Neutrophil (primary cell): ENCODE results near the gene PITPNB.

ENCODE experiments used
- H3K27ac ChIP-seq: fragments of 200-600 bp; sonication (generic); 2 replicates; pipeline ENCODE4 v1.5.1; 2016; ENCODE audit warnings: mild to moderate bottlenecking, moderate library complexity
- H3K27me3 ChIP-seq: fragments of 200-600 bp; sonication (generic); 2 replicates; pipeline ENCODE4 v1.6.0; 2016; ENCODE audit warnings: mild to moderate bottlenecking
- H3K36me3 ChIP-seq: fragments of 200-600 bp; sonication (generic); 2 replicates; pipeline ENCODE4 v1.5.1; 2017
- H3K4me1 ChIP-seq, 2 experiments: fragments of 200-600 bp in 1 of 2; sonication (generic) in 1 of 2; 1 replicate in 1 of 2; 2 replicates in 1 of 2; pipeline versions ENCODE4 v1.5.1 to v1.6.1; 2013 to 2016; ENCODE audit warnings: low read depth in 1 of 2, low read length in 1 of 2, mild to moderate bottlenecking in 1 of 2, moderate library complexity in 1 of 2; ENCODE audit not compliant: control insufficient read depth in 1 of 2, insufficient read depth in 1 of 2
- H3K4me3 ChIP-seq, 2 experiments: fragments of 200-600 bp in 1 of 2; sonication (generic) in 1 of 2; 1 replicate in 1 of 2; 2 replicates in 1 of 2; pipeline ENCODE4 v1.5.1; 2013 to 2016; ENCODE audit warnings: low read depth in 1 of 2, low read length in 1 of 2, mild to moderate bottlenecking in 1 of 2, moderate library complexity in 1 of 2
- H3K9me3 ChIP-seq: fragments of 200-600 bp; sonication (generic); 2 replicates; pipeline ENCODE4 v1.5.1; 2016
- TF ChIP-seq, protein P1 (sequence below): fragments of 200-600 bp; sonication (generic); IDR thresholded peaks from 2 replicates; pipeline ENCODE4 v1.5.1; 2016; ENCODE audit warnings: antibody characterized with exemption

The PITPNB gene

DNA sequence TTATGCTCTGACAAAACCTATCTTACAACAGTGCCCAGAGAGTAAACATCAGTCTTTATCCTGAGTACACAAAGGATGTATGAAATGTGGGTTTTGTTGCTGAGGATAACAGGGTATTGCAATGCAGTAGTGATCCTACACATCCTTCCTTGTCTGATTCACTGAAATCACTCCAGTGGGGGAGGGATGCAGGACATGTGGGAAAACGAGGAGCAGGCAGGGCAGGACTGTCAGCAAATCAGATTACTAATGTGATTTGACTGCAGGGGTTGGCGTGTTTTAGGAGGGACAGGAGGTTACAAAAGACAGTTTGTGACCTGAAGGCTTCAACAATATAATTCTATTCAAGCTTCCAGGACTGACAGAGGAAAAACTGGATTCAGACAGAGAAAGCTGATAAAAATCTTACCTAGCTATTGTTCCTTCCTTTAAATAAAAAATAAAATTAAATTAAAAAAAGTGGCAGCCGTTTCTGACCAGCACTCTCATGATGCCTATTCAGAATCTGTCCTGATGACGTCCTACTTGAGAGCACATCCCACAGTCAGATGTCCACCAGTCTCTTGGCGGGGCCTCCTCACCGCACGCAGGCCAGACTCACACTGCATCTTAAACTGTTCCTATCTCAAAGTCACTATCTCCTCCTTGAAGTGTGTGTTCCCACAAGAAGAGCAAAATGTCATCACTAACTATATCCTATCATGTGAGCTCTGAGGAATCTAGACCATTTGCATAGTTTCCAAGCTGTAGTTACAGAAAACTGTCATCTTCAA is 66.9 kb downstream of the PITPNB start:
- Histone ChIP-seq H3K27me3 (no peaks in the 10 kb centered on the region), H3K27ac (no peak overlapping the region), H3K9me3 (no peaks in the 10 kb centered on the region), H3K36me3 (peaks cover 79% of the 10 kb centered on the region), H3K4me3 (no peak overlapping the region), H3K4me1 (no peaks in the 10 kb centered on the region)
- TF ChIP-seq, protein P1, sequence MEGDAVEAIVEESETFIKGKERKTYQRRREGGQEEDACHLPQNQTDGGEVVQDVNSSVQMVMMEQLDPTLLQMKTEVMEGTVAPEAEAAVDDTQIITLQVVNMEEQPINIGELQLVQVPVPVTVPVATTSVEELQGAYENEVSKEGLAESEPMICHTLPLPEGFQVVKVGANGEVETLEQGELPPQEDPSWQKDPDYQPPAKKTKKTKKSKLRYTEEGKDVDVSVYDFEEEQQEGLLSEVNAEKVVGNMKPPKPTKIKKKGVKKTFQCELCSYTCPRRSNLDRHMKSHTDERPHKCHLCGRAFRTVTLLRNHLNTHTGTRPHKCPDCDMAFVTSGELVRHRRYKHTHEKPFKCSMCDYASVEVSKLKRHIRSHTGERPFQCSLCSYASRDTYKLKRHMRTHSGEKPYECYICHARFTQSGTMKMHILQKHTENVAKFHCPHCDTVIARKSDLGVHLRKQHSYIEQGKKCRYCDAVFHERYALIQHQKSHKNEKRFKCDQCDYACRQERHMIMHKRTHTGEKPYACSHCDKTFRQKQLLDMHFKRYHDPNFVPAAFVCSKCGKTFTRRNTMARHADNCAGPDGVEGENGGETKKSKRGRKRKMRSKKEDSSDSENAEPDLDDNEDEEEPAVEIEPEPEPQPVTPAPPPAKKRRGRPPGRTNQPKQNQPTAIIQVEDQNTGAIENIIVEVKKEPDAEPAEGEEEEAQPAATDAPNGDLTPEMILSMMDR, result no peak

DNA sequence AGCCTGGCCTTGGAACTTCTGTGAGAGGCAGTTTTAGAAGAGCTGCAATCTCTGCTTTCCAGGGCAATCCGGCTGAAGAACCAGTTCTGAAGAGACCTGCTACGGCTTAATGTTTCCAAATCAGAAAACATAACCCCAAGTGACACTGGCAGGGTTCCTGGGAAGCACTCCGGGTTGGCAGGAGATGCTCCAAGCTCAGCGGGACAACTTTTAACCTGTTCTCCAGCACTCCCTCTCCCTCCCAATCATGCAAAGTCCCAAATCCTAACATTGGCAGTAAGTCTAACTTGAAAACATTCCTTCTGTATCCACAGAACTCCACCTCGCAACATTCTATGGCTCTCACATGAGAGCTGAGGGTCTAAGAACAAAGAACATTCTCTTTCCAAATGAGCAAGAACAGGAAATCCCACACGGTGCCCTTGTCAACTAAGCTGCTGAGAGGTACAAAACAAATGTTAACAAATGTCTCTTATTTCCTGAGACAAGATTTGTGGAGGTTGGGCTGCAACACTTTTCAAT is 69.0 kb downstream of the PITPNB start:
- Histone ChIP-seq H3K27me3 (no peaks in the 10 kb centered on the region), H3K4me1 (no peaks in the 10 kb centered on the region)

DNA sequence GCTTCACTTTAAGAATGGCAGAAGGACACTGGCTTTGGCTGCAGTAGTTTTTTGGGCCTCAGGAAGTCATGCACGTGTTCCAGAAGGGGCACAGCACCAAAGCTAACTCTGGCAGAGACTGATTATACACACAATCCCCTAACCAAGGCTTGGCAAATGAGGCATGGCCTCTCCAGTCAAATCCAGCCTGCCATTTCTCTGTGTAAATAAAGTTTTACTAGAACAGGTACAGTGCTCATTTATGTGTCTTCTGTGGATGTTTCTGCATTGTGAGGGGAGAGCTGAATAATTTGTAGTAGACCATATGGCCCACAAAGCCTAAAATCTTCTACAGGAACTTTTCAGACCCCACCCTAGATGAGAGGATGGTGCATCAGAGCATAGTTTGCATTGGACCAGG is 71.1 kb downstream of the PITPNB start:
- Histone ChIP-seq H3K27ac (no peak overlapping the region), H3K4me1 (no peaks in the 10 kb centered on the region), H3K9me3 (no peaks in the 10 kb centered on the region), H3K36me3 (peaks cover 60% of the 10 kb centered on the region), H3K27me3 (no peaks in the 10 kb centered on the region), H3K4me3 (no peak overlapping the region)
- TF ChIP-seq, protein P1, result no peak

More for the DNA sequence above, 69.0 kb downstream of the PITPNB start:
- H3K9me3 ChIP-seq, result no peaks in the 10 kb centered on the region
- no peak overlapping the region for H3K4me3 ChIP-seq
- no peak overlapping the region for H3K27ac ChIP-seq
- TF ChIP-seq, protein P1, result no peak
- peaks cover 65% of the 10 kb centered on the region for H3K36me3 ChIP-seq

DNA sequence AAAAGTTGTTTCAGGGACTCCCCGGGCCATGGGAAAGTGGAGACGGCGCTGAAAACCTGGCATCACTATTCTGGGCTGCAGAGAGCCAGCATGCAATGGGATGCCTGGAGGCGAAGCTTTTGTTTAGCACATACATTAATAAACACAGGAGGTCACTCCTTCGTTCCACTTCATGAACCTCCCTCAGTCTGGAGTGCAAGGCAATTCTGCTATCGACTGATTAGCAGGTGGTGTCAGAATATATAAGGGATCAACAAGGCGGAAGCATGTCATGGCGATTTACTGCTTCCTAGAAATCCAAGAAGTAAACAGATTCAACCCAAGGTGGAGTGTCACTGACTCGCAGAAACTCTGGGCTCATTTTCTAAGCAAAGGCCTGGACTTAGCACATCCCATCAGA is 72.1 kb downstream of the PITPNB start:
- Histone ChIP-seq H3K9me3 (no peaks in the 10 kb centered on the region), H3K36me3 (peaks cover 51% of the 10 kb centered on the region), H3K4me3 (no peak overlapping the region), H3K27me3 (no peaks in the 10 kb centered on the region), H3K27ac (no peak overlapping the region), H3K4me1 (no peaks in the 10 kb centered on the region)
- TF ChIP-seq, protein P1, result no peak

DNA sequence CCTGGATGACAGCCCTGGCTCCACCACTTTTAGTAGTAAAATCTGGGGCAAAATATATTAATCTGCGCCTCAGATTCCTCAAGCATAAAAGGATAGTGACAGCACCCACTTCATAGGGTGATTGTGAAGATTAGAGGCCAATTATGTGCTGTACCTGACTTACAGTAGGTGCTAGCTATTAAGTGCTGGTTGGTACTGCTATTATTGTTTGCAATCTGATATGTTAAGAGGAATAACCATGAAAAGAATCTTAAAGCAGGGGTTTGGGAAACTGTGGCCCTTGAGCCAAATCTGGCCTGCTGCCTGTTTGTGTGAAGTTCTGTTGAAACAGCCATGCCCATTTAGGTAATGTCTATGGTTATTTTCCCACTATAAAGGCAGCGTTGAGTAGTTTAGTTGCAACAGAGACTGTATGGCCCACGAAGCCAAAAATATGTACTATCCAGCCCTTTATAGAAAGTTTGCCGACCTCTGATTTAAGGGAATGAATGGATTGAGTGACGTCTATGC is 72.8 kb downstream of the PITPNB start:
- Histone ChIP-seq H3K27ac (no peak overlapping the region), H3K36me3 (peaks cover 45% of the 10 kb centered on the region), H3K27me3 (no peaks in the 10 kb centered on the region), H3K9me3 (no peaks in the 10 kb centered on the region), H3K4me3 (no peak overlapping the region), H3K4me1 (no peaks in the 10 kb centered on the region)
- TF ChIP-seq, protein P1, result no peak
